Endodermal cell (in vitro differentiated cells): ENCODE data around the gene PCBD2. TPM values are rescaled to one million over a fixed set of nuclear protein-coding genes. Genes with fewer than 3 reads are reported as not detected.

ENCODE experiments used
- DNase-seq: peaks from one replicate; pipeline ENCODE4 v3.0.0-alpha.2; 2017
- H3K27ac ChIP-seq: 2 replicates; pipeline ENCODE4 v1.5.1; 2013; ENCODE audit warnings: mild to moderate bottlenecking, low read depth, low read length, moderate library complexity
- H3K27me3 ChIP-seq: 2 replicates; pipeline ENCODE4 v1.6.1; 2013; ENCODE audit warnings: mild to moderate bottlenecking, low read length, moderate library complexity; ENCODE audit not compliant: insufficient read depth, control insufficient read depth, poor library complexity, severe bottlenecking
- H3K36me3 ChIP-seq: 2 replicates; pipeline ENCODE4 v1.7.0; 2013; ENCODE audit warnings: mild to moderate bottlenecking, low read length, moderate library complexity; ENCODE audit not compliant: control insufficient read depth, insufficient read depth
- H3K4me1 ChIP-seq: one replicate; pipeline ENCODE4 v1.7.0; 2013; ENCODE audit warnings: low read length; ENCODE audit not compliant: control insufficient read depth, insufficient read depth
- H3K4me3 ChIP-seq: 2 replicates; pipeline ENCODE4 v1.5.1; 2013; ENCODE audit warnings: mild to moderate bottlenecking, low read length, moderate library complexity
- H3K9ac ChIP-seq: 2 replicates; pipeline ENCODE4 v1.6.1; 2013; ENCODE audit warnings: mild to moderate bottlenecking, low read length, moderate library complexity; ENCODE audit not compliant: poor library complexity, severe bottlenecking; ENCODE audit errors: extremely low read depth
- H3K9me3 ChIP-seq: 2 replicates; pipeline ENCODE4 v1.6.1; 2013; ENCODE audit warnings: mild to moderate bottlenecking, low read length, moderate library complexity; ENCODE audit not compliant: control insufficient read depth
- H3K27ac Mint-ChIP-seq: 2 replicates; pipeline ENCODE4 v1.8.0; 2020; ENCODE audit warnings: mixed read lengths
- H3K27me3 Mint-ChIP-seq: 2 replicates; pipeline ENCODE4 v1.8.0; 2021; ENCODE audit warnings: mild to moderate bottlenecking, mixed read lengths; ENCODE audit not compliant: insufficient read depth
- H3K36me3 Mint-ChIP-seq: 2 replicates; pipeline ENCODE4 v1.8.0; 2020; ENCODE audit warnings: low read depth, mixed read lengths
- H3K4me1 Mint-ChIP-seq: 2 replicates; pipeline ENCODE4 v1.8.0; 2020; ENCODE audit warnings: mixed read lengths
- H3K4me3 Mint-ChIP-seq: 2 replicates; pipeline ENCODE4 v1.8.0; 2020; ENCODE audit warnings: mild to moderate bottlenecking, moderate library complexity, mixed read lengths
- H3K9me3 Mint-ChIP-seq: 2 replicates; pipeline ENCODE4 v1.8.0; 2020; ENCODE audit warnings: mild to moderate bottlenecking, mixed read lengths
- CTCF ChIP-seq: fragments of 200-600 bp; sonication (generic); conservative IDR thresholded peaks from 2 replicates; pipeline ENCODE4 v1.5.0; 2021; ENCODE audit warnings: antibody characterized with exemption, mild to moderate bottlenecking
- WGBS, 2 experiments: methylation state at CpG; one replicate each; pipeline versions ENCODE4 v1.1.5 to v1.1.7; 2013; ENCODE audit warnings: missing lambda C conversion rate in 2 of 2, mixed read lengths in 1 of 2; ENCODE audit not compliant: insufficient coverage in 1 of 2, insufficient read length in 1 of 2; 5-methylcytosine and 5-hydroxymethylcytosine counted together
- total RNA-seq, 2 donors: library from RNA; stranded (reverse); fragmentation: NEBNext Ultra II Directional in 1 of 2; extraction: Animal tissue kit (Norgen Biotek cat#: 25700) in 1 of 2; gene quantifications; 2 replicates in 1 of 2; 3 replicates in 1 of 2; pipeline ENCODE4 v1.2.1, GENCODE V29; 2021

PCBD2 gene
- total RNA-seq, 2 donors from 2014 or later: 9.1 to 12.6 TPM

GRCh38 chr5:134892926-134893325, 12.0 kb upstream of the PCBD2 start:
- Mint-ChIP-seq H3K27ac (no peak overlapping the region), H3K27me3 (no peaks in the 10 kb centered on the region), H3K4me1 (no peaks in the 10 kb centered on the region), H3K36me3 (peaks cover 31% of the 10 kb centered on the region), H3K4me3 (no peak overlapping the region), H3K9me3 (no peaks in the 10 kb centered on the region)
- H3K4me3 ChIP-seq: no peak overlapping the region
- TF ChIP-seq CTCF: no peak
- H3K27ac ChIP-seq: no peak overlapping the region
- no peak overlapping the region for H3K9ac ChIP-seq
- WGBS, 2 experiments: 85 to 91% methylated on average over 2 of the region's 2 CpGs
- DNase-seq: no peak
- H3K27me3 ChIP-seq: no peaks in the 10 kb centered on the region
- peaks cover 13% of the 10 kb centered on the region for H3K36me3 ChIP-seq
- H3K9me3 ChIP-seq: peaks cover 12% of the 10 kb centered on the region
- H3K4me1 ChIP-seq: no peaks in the 10 kb centered on the region

- no peak for TF ChIP-seq CTCF
- H3K9ac ChIP-seq: no peak overlapping the region
- H3K9me3 ChIP-seq: peaks cover 12% of the 10 kb centered on the region
- no peaks in the 10 kb centered on the region for H3K27me3 Mint-ChIP-seq
- no peaks in the 10 kb centered on the region for H3K4me1 ChIP-seq
- no peak overlapping the region for H3K4me3 Mint-ChIP-seq
- H3K4me3 ChIP-seq: no peak overlapping the region
- H3K36me3 ChIP-seq: peaks cover 13% of the 10 kb centered on the region
- peaks cover 29% of the 10 kb centered on the region for H3K36me3 Mint-ChIP-seq
- DNase-seq: no peak
- no peak overlapping the region for H3K27ac Mint-ChIP-seq
- no peaks in the 10 kb centered on the region for H3K4me1 Mint-ChIP-seq
- 94 to 95% methylated on average over 6 to 7 of the region's 7 CpGs for WGBS, 2 experiments
- H3K9me3 Mint-ChIP-seq: no peaks in the 10 kb centered on the region
- H3K27ac ChIP-seq: no peak overlapping the region
- no peaks in the 10 kb centered on the region for H3K27me3 ChIP-seq
Measured at GRCh38 chr5:134893748-134894505, 11.0 kb upstream of the PCBD2 start.

- H3K4me1 ChIP-seq: no peaks in the 10 kb centered on the region
- 92 to 95% methylated on average over 8 to 10 of the region's 10 CpGs for WGBS, 2 experiments
- no peak overlapping the region for H3K4me3 ChIP-seq
- no peak for TF ChIP-seq CTCF
- H3K9me3 Mint-ChIP-seq: no peaks in the 10 kb centered on the region
- peaks cover 2% of the 10 kb centered on the region for H3K4me1 Mint-ChIP-seq
- H3K27me3 Mint-ChIP-seq: no peaks in the 10 kb centered on the region
- DNase-seq: no peak
- H3K36me3 Mint-ChIP-seq: peaks cover 15% of the 10 kb centered on the region
- no peak overlapping the region for H3K4me3 Mint-ChIP-seq
- no peaks in the 10 kb centered on the region for H3K27me3 ChIP-seq
- H3K36me3 ChIP-seq: no peaks in the 10 kb centered on the region
- H3K27ac ChIP-seq: no peak overlapping the region
- H3K9ac ChIP-seq: no peak overlapping the region
- no peak overlapping the region for H3K27ac Mint-ChIP-seq
- no peaks in the 10 kb centered on the region for H3K9me3 ChIP-seq
Measured at GRCh38 chr5:134902071-134902801, 2.7 kb upstream of the PCBD2 start.
